H9 (cell line): ENCODE measurements around the gene GUCY1A1. TPM values are rescaled to one million over a fixed set of nuclear protein-coding genes. Genes with fewer than 3 reads are reported as not detected.

Experiments used
- DNase-seq: peaks from one replicate; pipeline ENCODE4 v3.0.0-alpha.2; 2017
- H2AFZ ChIP-seq: one replicate; pipeline ENCODE4 v1.6.1; 2013; ENCODE audit warnings: mild to moderate bottlenecking, low read length, control low read depth, moderate library complexity
- H2AK5ac ChIP-seq: 2 replicates; pipeline ENCODE4 v1.6.1; 2013; ENCODE audit warnings: low read length, control low read depth, mixed read lengths; ENCODE audit not compliant: insufficient read length
- H2BK120ac ChIP-seq: one replicate; pipeline ENCODE4 v1.6.1; 2013; ENCODE audit warnings: low read depth, mild to moderate bottlenecking, low read length, control low read depth, inconsistent platforms; ENCODE audit not compliant: poor library complexity, severe bottlenecking
- H2BK12ac ChIP-seq: 2 replicates; pipeline ENCODE4 v1.6.1; 2013; ENCODE audit warnings: low read length, control low read depth, mixed read lengths, low read depth; ENCODE audit not compliant: insufficient read length
- H2BK15ac ChIP-seq: 2 replicates; pipeline ENCODE4 v1.6.1; 2013; ENCODE audit warnings: low read depth, low read length, control low read depth
- H2BK20ac ChIP-seq: one replicate; pipeline ENCODE4 v1.6.1; 2013; ENCODE audit warnings: low read depth, mild to moderate bottlenecking, low read length, control low read depth, inconsistent platforms; ENCODE audit not compliant: poor library complexity, severe bottlenecking
- H2BK5ac ChIP-seq: 2 replicates; pipeline ENCODE4 v1.6.1; 2013; ENCODE audit warnings: low read length, control low read depth, mixed read lengths; ENCODE audit not compliant: insufficient read length
- H3K14ac ChIP-seq: 2 replicates; pipeline ENCODE4 v1.6.1; 2013; ENCODE audit warnings: low read length, control low read depth; ENCODE audit not compliant: insufficient read depth
- H3K18ac ChIP-seq: 2 replicates; pipeline ENCODE4 v1.6.1; 2013; ENCODE audit warnings: low read depth, mild to moderate bottlenecking, mixed read lengths, low read length, control low read depth; ENCODE audit not compliant: insufficient read length
- H3K23ac ChIP-seq: 2 replicates; pipeline ENCODE4 v1.6.1; 2013; ENCODE audit warnings: low read length, control low read depth, mixed read lengths, low read depth; ENCODE audit not compliant: insufficient read length
- H3K23me2 ChIP-seq: 2 replicates; pipeline ENCODE4 v1.6.1; 2013; ENCODE audit warnings: low read depth, mild to moderate bottlenecking, mixed read lengths, low read length, control low read depth; ENCODE audit not compliant: insufficient read length, poor library complexity, severe bottlenecking
- H3K27ac ChIP-seq: 2 replicates; pipeline ENCODE4 v1.5.1; 2013; ENCODE audit warnings: low read length, control low read depth, mixed read lengths, low read depth; ENCODE audit not compliant: insufficient read length
- H3K27me3 ChIP-seq: 2 replicates; pipeline ENCODE4 v1.6.1; 2013; ENCODE audit warnings: low read length, control low read depth, inconsistent platforms; ENCODE audit not compliant: insufficient read depth
- H3K4ac ChIP-seq: 2 replicates; pipeline ENCODE4 v1.6.1; 2013; ENCODE audit warnings: low read depth, mild to moderate bottlenecking, control low read depth, inconsistent platforms, low read length, moderate library complexity
- H3K4me1 ChIP-seq: 2 replicates; pipeline ENCODE4 v1.6.1; 2013; ENCODE audit warnings: low read length, control low read depth, inconsistent platforms; ENCODE audit not compliant: insufficient read depth
- H3K4me2 ChIP-seq: 2 replicates; pipeline ENCODE4 v1.6.1; 2013; ENCODE audit warnings: low read length, control low read depth, mixed read lengths; ENCODE audit not compliant: insufficient read length, insufficient read depth
- H3K56ac ChIP-seq: 2 replicates; pipeline ENCODE4 v1.6.1; 2013; ENCODE audit warnings: low read depth, mild to moderate bottlenecking, mixed read lengths, low read length, control low read depth; ENCODE audit not compliant: insufficient read length
- H3K79me1 ChIP-seq: 2 replicates; pipeline ENCODE4 v1.6.1; 2013; ENCODE audit warnings: low read depth, mild to moderate bottlenecking, moderate library complexity, low read length, control low read depth, inconsistent platforms; ENCODE audit not compliant: insufficient read depth, poor library complexity, severe bottlenecking
- H3K79me2 ChIP-seq: 2 replicates; pipeline ENCODE4 v1.6.1; 2013; ENCODE audit warnings: low read length, control low read depth, inconsistent platforms; ENCODE audit not compliant: insufficient read depth
- H3K9ac ChIP-seq: 2 replicates; pipeline ENCODE4 v1.6.1; 2013; ENCODE audit warnings: low read length, control low read depth, mixed read lengths; ENCODE audit not compliant: insufficient read length; ENCODE audit errors: extremely low read depth
- H3K9me3 ChIP-seq: one replicate; pipeline ENCODE4 v1.6.1; 2013; ENCODE audit warnings: low read depth, low read length, inconsistent platforms; ENCODE audit not compliant: control insufficient read depth
- H3T11ph ChIP-seq: one replicate; pipeline ENCODE4 v1.6.1; 2013; ENCODE audit warnings: mild to moderate bottlenecking, low read length, control low read depth, inconsistent platforms
- H4K20me1 ChIP-seq: one replicate; pipeline ENCODE4 v1.6.1; 2013; ENCODE audit not compliant: control insufficient read depth, insufficient read length, insufficient read depth
- H4K5ac ChIP-seq: 2 replicates; pipeline ENCODE4 v1.6.1; 2013; ENCODE audit warnings: low read depth, mild to moderate bottlenecking, mixed read lengths, low read length, control low read depth; ENCODE audit not compliant: insufficient read length
- H4K8ac ChIP-seq: replicated peaks from 2 replicates; pipeline ENCODE4 v1.6.1; 2013; ENCODE audit warnings: low read length, control low read depth, mixed read lengths, low read depth; ENCODE audit not compliant: insufficient read length
- H4K91ac ChIP-seq: 2 replicates; pipeline ENCODE4 v1.6.1; 2013; ENCODE audit warnings: low read depth, mild to moderate bottlenecking, moderate library complexity, mixed read lengths, low read length, control low read depth; ENCODE audit not compliant: insufficient read length
- H3K27ac Mint-ChIP-seq, 3 experiments: 2 replicates in 2 of 3; 3 replicates in 1 of 3; pipeline ENCODE4 v1.8.0; 2020 to 2021; ENCODE audit warnings: mixed read lengths in 3 of 3, mild to moderate bottlenecking in 1 of 3, moderate library complexity in 1 of 3
- H3K27me3 Mint-ChIP-seq: 2 replicates; pipeline ENCODE4 v1.8.0; 2021; ENCODE audit warnings: low read depth, mild to moderate bottlenecking, moderate library complexity, mixed read lengths
- H3K36me3 Mint-ChIP-seq, 3 experiments: 2 replicates in 2 of 3; 3 replicates in 1 of 3; pipeline ENCODE4 v1.8.0; 2020 to 2021; ENCODE audit warnings: low read depth in 3 of 3, mixed read lengths in 3 of 3; ENCODE audit not compliant: insufficient read depth in 1 of 3
- H3K4me1 Mint-ChIP-seq, 2 experiments: 2 replicates each; pipeline ENCODE4 v1.8.0; 2020; ENCODE audit warnings: mixed read lengths in 2 of 2
- H3K4me3 Mint-ChIP-seq, 2 experiments: 2 replicates in 1 of 2; 3 replicates in 1 of 2; pipeline ENCODE4 v1.8.0; 2020 to 2021; ENCODE audit warnings: mild to moderate bottlenecking in 2 of 2, mixed read lengths in 2 of 2, moderate library complexity in 1 of 2
- H3K9me3 Mint-ChIP-seq, 2 experiments: 2 replicates in 1 of 2; 3 replicates in 1 of 2; pipeline ENCODE4 v1.8.0; 2020; ENCODE audit warnings: mild to moderate bottlenecking in 2 of 2, mixed read lengths in 2 of 2, moderate library complexity in 1 of 2
- WGBS: extraction: QIAGEN DNeasy Blood & Tissue Kit; methylation state at CpG from one replicate; pipeline ENCODE4 v1.1.7; 2013; ENCODE audit warnings: missing lambda C conversion rate, low lambda C conversion rate, mixed read lengths; ENCODE audit not compliant: insufficient read length; ENCODE audit errors: extremely low coverage; 5-methylcytosine and 5-hydroxymethylcytosine counted together
- total RNA-seq: library from RNA; stranded (reverse); gene quantifications from 2 replicates; pipeline ENCODE4 v1.2.1, GENCODE V29; 2021
- TF ChIP-seq, protein P1 (sequence below): fragments of 200-600 bp; sonication (generic); conservative IDR thresholded peaks from 3 replicates; pipeline ENCODE4 v1.8.0; 2021; ENCODE audit warnings: antibody characterized with exemption, mild to moderate bottlenecking

GUCY1A1 gene
- total RNA-seq, 1 experiment from 2014 or later = not detected

DNA sequence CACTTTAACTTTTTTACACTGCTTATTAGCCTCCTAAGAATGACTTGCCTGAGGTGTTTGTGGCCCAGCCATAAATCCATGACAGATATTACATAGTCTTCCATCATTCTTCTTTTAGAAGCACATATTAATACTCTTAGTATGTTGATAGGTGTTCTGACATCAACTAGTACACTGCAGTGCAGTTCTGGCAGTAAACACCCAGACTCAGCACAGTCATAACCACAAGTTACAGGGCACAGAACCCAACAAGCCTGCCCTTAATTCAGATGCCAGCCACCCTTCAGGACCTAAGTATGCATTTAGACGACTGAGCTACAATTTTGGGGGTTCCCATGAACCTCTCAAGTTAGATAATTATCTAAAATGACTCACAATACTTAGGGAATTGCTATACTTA, 55.7 kb downstream of the GUCY1A1 start:
- no peak overlapping the region for H2AFZ ChIP-seq
- no peak overlapping the region for H3K4ac ChIP-seq
- no peaks in the 10 kb centered on the region for H3K36me3 Mint-ChIP-seq
- H4K20me1 ChIP-seq = no peaks in the 10 kb centered on the region
- no peak overlapping the region for H3K4me3 Mint-ChIP-seq
- no peaks in the 10 kb centered on the region for H3K79me1 ChIP-seq
- no peak overlapping the region for H2BK5ac ChIP-seq
- no peak overlapping the region for H3K56ac ChIP-seq
- no peak overlapping the region for H2BK120ac ChIP-seq
- peaks cover 4 to 13% of the 10 kb centered on the region in 2 experiments for H3K4me1 Mint-ChIP-seq
- no peak overlapping the region for H3K9ac ChIP-seq
- no peak overlapping the region for H2AK5ac ChIP-seq
- H3K18ac ChIP-seq = no peak overlapping the region
- no peak overlapping the region for H4K8ac ChIP-seq
- H2BK12ac ChIP-seq = no peak overlapping the region
- no peak for DNase-seq
- no CpG with 5 or more reads among the region's 1 CpG for WGBS
- no peaks in the 10 kb centered on the region; the same call in 1 of the 2 replicates for H3K4me1 ChIP-seq
- no peak overlapping the region for H3T11ph ChIP-seq
- H3K27me3 Mint-ChIP-seq = peaks cover 3% of the 10 kb centered on the region
- no peaks in the 10 kb centered on the region for H3K23me2 ChIP-seq
- H3K9me3 ChIP-seq = no peaks in the 10 kb centered on the region
- no peak overlapping the region for H3K27ac ChIP-seq
- no peaks in the 10 kb centered on the region for H3K9me3 Mint-ChIP-seq
- H3K27me3 ChIP-seq = no peaks in the 10 kb centered on the region
- no peak overlapping the region for H3K23ac ChIP-seq
- no peak overlapping the region for H2BK20ac ChIP-seq
- H3K4me2 ChIP-seq = no peak overlapping the region
- H3K27ac Mint-ChIP-seq = no peak overlapping the region
- no peak overlapping the region for H4K91ac ChIP-seq
- no peak overlapping the region for H4K5ac ChIP-seq
- H3K14ac ChIP-seq = no peak overlapping the region
- no peaks in the 10 kb centered on the region for H3K79me2 ChIP-seq
- no peak overlapping the region for H2BK15ac ChIP-seq
- TF ChIP-seq, protein P1, sequence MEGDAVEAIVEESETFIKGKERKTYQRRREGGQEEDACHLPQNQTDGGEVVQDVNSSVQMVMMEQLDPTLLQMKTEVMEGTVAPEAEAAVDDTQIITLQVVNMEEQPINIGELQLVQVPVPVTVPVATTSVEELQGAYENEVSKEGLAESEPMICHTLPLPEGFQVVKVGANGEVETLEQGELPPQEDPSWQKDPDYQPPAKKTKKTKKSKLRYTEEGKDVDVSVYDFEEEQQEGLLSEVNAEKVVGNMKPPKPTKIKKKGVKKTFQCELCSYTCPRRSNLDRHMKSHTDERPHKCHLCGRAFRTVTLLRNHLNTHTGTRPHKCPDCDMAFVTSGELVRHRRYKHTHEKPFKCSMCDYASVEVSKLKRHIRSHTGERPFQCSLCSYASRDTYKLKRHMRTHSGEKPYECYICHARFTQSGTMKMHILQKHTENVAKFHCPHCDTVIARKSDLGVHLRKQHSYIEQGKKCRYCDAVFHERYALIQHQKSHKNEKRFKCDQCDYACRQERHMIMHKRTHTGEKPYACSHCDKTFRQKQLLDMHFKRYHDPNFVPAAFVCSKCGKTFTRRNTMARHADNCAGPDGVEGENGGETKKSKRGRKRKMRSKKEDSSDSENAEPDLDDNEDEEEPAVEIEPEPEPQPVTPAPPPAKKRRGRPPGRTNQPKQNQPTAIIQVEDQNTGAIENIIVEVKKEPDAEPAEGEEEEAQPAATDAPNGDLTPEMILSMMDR = no peak
